Measurements from ENCODE around the gene ADGRE2.
"Not testable (repeated sequence)": the region's sequence is repeated elsewhere in the genome, so short reads cannot be mapped to it uniquely, and the experiment has no call there.

Gene ADGRE2

DNA sequence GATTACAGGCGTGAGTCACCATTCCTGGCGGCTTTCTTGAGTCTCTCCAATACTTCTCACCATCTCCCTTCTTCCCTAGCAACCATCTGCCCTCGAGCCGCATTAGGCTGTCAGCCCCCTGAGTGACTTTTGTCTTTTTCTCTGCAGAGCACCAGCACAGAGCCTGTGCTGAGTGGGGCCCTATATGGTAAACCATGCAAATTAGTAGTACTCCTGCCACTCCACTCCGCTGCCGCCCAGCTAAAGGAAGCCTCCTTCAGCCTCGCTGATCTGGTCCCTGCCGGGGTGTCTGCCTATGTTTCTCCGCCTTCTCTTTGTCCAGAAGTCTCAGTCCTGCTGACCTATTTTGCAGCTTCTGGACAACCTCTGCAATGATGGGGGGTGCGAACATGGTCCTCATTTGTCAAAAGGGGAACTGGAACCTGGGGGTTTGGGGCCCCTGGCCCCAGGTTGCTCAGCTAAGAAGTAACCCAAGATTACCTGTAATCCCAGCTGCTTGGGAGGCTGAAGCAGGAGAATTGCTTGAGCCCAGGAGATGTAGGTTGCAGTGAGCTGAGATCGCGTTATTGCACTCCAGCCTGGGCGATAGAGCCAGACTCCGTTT is 2.4 kb upstream of the ADGRE2 start:
- DNase-seq (ENCODE audit: low read depth in 2 of 3, low spot score in 2 of 3) = not testable (repeated sequence)

DNA sequence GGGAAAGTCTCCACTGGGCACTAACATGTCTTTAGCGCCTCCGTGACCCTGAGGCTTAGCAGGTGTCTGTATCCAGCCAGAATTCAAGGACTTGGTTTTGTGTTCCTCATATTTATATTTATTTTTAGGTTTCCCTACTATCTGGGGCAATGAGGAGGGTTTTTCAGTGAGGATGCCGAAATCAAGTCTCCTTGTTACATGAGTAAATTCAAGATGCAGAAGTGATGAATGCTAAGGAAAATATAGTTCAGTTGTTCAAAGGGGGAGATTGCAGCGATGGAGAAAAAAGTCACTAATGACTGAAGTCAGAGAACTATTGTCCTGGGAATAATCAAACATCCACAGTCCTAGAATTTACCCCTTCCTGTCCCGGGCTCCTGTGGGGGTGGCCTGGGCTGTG is 791 bp upstream of the ADGRE2 start:
- no peak for DNase-seq (ENCODE audit: low read depth in 2 of 3, low spot score in 2 of 3)

DNA sequence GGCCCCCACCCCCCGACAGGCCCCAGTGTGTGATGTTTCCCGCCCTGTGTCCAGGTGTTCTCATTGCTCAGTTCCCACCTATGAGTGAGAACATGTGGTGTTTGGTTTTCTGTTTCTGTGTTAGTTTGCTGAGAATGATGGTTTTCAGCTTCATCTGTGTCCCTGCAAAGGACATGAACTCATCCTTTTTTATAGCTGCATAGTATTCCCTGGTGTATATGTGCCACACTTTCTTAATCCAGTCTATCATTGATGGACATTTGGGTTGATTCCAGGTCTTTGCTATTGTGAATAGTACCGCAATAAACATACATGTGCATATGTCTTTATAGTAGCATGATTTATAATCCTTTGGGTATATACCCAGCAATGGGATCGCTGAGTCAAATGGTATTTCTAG is 715 bp downstream of the ADGRE2 start:
- not testable (repeated sequence) for DNase-seq (ENCODE audit: low read depth in 2 of 3, low spot score in 2 of 3)

DNA sequence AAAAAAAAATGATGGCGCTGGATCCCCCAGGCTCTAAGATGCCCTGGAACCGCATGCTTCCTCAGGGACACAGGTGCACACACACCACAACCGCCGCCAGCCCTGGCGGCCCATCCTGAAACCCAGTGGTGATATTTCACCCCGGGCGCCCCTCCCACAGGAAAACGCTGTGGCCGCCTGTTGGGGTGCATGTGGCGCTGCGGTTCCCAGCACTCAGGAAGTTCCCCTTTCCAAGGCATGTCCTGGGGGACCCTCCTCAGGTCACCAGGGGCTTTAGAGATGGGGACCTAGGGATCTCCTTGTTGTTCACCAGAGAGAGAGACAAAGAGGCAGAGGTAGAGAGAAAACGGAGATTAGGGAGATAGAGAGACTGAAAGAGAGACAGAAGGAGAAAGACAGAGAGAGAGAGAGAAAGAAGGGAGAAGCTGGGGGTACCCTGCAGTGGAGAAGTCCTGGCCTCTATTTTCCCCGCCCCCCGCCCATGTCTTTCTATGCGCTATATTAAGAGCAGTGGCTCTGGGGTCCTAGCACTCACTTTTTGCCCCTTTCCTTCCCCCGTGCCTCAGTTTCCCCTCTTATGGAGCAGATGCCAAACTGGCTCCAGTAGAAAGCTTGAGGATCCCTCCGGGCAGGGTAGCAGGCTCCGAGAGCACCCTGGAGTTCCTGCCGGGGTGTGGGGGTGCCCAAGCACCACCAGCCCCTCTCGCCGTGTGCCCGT is 2.3 kb downstream of the ADGRE2 start:
- no peak for DNase-seq (ENCODE audit: low read depth in 2 of 3, low spot score in 2 of 3)

DNA sequence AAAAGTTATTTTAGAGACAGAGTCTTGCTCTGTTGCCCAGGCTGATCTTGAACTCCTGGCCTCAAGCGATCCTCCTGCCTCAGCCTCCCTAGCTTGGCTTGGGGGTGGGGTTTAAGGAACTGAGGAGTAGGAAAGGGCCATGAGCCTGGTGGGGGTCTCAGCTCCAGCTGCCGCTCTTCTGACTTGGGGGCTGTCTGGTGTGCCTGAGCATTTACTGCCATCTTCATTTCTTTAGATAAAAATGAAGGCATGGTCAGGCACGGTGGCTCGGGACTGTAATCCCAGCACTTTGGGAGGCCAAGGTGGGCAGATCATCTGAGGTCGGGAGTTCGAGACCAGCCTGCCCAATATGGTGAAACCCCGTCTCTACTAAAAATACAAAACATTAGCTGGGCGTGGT is 3.0 kb downstream of the ADGRE2 start:
- not testable (repeated sequence) for DNase-seq (ENCODE audit: low read depth in 2 of 3, low spot score in 2 of 3)

DNA sequence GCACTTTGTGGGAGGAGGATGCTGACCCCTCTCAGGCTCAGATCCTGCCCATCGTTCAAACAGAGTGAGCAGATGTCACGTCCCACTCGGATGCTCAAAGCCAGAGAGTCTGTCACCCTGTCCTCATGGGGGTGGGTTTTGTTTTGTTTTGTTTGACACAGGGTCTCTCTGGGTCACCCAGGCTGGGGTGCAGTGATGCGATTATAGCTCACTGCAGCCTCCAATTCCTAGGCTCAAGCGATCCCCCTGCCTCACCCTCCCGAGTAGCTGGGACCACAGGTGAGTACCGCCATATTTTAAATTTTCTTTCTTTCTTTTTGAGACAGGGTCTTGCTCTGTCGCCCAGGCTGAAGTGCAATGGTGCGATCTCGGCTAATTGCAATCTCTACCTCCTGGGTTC is 4.0 kb downstream of the ADGRE2 start:
- DNase-seq (ENCODE audit: low read depth in 2 of 3, low spot score in 2 of 3) = no peak

DNA sequence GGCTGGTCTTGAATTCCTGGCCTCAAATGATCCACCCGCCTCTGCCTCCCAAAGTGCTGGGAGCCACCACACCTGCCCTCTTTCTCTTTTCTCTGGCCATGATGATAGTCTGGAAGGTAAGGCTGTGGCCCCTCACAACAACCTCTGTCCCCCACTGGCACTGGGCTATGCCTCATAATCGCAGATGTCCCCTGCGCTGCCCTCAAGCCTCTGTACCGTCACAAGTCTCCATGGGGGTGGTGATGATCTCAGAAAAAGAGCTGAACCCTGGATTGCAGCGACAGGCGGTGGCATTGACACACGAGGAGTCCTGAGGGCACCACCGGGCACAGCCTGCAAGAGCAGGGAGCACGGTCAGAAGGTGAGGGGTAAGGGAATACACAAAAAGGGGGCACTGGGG is 4.6 kb downstream of the ADGRE2 start:
- not testable (repeated sequence) for DNase-seq (ENCODE audit: low read depth in 2 of 3, low spot score in 2 of 3)

DNA sequence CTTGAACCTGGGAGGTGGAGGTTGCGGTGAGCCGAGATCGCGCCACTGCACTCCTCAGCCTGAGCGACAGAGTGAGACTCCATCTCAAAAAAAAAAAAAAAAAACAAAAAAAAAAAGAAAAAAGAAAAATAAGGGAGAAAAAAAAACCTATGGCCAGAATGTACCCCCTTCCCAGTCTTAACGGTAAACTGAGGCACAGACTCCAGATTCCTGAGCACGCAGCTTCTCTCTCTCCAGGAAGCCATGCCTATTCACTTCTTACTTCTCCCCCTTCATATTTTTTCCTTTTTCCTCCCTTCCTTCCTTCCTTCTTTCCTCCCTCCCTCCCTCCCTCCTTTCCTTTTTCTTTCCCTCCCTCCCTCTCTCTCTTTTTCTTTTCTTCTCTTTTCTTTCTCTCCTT is 5.4 kb downstream of the ADGRE2 start:
- DNase-seq (ENCODE audit: low read depth in 2 of 3, low spot score in 2 of 3) = no peak

DNA sequence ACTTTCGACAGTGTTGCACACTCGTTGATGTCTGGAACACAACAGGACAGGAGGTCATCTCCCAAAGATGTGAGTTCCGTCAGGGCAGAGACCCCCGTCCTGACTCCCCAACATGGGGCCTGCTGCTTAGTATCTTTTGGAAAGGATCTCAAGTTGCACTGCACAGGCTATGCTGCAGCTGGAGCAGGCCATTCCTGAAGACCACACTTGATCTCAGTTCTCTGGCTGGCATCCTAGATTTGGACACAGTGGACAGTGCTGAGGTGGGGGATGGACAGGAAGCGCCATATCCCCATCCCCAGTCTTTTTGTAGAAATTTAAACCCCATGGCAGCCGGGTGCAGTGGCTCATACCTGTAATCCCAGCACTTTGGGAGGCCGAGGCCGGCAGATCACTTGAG is 5.9 kb downstream of the ADGRE2 start:
- no peak for DNase-seq (ENCODE audit: low read depth in 2 of 3, low spot score in 2 of 3)

DNA sequence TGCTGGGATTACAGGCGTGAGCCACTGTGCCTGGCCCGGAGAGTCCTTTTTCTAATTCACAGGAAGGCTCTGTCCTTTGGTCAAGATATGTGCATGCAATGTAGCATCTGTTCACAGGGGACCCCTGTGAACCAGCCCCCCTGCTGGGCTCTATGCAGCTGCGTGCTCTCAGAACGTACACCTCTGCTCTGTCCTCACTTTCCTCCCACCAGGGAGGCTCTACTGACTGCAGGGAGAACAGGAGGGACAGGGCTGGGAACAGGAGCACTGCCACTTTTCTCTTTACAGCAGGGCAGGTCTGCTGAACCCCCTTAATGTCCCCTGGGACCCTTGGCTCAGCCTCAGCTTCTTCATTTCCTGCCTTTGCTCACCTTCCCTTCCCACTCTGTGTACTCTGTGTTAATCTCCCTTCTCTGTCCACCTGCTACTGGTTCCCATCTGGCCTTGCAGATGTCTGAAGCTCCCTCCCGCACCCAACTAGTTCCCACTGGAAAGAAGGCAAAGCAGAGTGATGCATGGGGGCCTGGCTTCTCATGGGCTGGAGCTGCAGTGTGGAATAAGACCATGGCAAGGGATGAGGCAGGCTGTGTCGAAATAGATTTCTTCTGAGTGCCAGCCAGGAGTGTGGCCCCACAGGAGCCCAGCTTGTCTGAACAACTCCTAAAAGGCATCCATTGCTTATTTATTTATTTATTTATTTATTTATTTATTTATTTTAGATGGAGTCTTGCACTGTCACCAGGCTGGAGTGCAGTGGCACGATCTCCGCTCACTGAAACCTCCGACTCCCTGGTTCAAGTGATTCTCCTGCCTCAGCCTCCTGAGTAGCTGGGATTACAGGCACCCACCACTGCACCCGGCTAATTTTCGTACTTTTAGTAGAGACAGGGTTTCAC is 7.2 kb downstream of the ADGRE2 start:
- DNase-seq (ENCODE audit: low read depth in 2 of 3, low spot score in 2 of 3) = no peak

DNA sequence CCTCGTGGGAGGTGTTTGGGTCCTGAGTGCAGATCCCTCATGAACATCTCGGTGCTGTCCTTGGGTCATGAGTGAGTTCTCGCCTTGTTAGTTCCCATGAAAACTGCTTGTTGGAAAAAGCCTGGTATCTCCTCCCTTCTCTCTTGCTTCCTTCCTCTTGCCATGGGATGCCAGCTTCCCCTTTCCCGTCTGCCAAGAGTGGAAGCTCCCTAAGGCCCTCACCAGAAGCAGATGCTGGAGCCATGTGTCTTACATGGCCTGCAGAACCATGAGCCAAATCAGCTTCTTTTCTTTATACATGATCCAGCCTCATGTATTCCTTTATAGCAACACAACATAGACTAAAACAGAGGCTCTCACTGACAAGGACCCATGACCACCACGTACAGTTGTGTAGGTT is 8.2 kb downstream of the ADGRE2 start:
- no peak for DNase-seq (ENCODE audit: low read depth in 2 of 3, low spot score in 2 of 3)

DNA sequence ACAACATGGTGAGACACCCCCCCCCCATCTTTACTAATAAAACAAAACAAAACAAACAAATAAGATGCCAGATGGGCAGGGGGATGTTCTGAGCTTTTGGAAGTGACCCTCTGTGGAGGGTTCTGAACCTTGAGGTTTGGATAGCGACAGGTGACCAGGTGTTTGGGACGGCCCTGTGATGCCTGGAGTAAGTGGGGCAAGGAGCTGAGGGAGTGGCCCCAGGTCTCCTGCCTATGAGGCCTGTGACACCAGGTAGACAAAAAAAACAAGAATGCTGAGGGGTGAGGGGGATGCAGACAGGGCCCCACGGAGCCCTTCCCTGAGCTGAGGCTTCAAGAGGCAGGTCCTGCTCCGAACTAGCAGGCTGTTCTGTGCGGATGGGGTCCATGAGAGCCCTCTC is 9.2 kb downstream of the ADGRE2 start:
- DNase-seq (ENCODE audit: low read depth in 2 of 3, low spot score in 2 of 3) = no peak

DNA sequence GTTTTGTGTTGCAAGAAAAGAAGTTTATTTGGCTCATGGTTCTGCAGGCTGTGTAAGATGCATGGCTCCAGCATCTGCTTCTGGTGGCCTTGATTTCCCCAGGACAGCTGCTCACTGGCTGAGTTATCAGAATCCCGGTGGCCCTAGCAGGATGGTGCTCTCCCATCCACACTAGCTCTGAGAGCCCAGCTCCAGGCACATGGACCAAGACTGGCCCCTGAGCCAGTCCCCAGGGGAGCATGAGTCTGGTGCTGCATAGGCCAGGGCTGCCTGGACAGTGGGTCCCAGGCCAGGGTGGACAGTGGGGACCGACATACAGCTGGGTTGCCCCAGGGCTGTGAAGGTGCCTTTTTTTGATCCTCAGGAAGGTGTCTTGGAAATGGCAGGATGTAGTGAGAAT is 10.4 kb downstream of the ADGRE2 start:
- DNase-seq (ENCODE audit: low read depth in 2 of 3, low spot score in 2 of 3) = no peak

DNA sequence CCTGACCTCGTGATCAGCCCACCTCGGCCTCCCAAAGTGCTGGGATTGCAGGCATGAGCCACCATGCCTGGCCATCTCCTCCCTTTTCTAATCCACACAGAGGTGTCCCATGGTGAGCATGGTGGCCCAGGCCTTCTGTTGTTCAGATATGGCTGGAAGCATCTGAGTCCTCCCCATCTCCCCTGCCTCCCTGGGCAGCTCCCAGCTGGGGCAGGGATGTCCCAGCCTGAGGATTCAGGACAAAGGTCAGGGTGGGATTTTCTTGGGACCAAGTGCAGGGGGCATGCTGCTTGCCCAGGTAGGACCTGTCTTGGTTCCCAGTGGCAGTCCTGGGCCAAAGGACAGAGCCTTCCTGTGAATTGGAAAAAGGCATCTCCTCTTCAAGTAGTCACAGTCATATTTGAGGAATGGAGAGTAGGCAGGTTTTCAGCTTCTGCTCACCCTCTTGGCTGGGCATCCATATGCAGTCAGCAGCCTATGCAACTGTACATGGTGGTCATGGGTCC is 10.8 kb downstream of the ADGRE2 start:
- no peak for DNase-seq (ENCODE audit: low read depth in 2 of 3, low spot score in 2 of 3)

DNA sequence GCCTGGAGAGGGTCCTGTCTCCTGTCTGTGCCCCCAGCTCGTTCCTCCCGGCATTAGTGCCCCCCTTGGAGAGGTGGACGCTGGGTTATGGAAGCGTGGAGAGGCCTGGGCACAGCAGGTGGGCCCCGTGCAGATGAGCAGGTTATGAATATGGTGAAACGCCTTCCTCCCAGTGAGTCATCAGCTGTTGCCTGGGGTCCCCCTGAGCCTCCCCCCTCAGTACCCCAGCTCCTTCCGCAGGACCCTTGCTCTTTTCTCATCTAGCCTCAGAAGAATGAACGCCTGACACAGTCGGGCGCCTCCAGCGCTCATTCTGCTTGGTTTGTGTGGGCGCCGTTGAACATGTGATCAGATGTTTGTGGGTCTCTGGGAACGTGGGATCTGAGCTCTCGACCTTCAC is 12.5 kb downstream of the ADGRE2 start:
- not testable (repeated sequence) for DNase-seq (ENCODE audit: low read depth in 2 of 3, low spot score in 2 of 3)

DNA sequence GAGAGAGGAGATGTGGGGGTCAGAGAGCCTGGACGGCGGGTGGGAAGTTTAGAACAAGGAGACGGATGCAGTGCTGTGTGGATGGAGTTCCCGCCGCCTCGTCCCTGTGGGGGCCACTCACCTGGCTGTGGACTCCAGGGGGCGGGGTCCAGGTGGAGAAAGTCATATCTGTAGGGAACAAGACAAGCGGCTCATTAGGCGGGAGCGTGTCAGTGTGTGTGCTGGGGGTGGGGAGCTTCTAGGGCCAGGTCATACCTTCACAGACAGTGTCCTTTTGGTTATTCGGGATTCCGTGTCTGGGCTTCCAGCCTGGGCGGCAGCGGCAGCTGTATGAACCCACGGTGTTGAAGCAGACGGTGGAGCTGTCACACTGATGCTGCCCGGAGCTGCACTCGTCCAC is 13.0 kb downstream of the ADGRE2 start:
- DNase-seq (ENCODE audit: low read depth in 2 of 3, low spot score in 2 of 3) = not testable (repeated sequence)

DNA sequence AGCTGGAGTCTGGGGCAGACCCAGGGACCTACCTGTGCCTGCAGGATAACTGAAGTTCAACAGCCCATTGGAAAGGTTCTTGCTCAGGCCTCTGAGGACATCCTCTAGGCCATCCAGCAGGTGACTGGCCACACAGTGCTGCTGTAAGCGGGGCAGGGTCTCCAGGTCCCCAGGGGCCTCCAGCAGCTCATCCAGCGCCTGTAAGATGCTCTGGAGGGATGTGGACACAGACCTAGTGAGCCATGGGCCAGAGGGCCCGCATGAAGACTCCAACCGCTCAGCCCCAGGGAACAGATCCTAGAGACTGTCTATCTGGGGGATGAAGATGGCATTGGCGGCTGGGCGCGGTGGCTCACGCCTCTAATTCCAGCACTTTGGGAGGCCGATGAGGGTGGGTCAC is 14.0 kb downstream of the ADGRE2 start:
- no peak for DNase-seq (ENCODE audit: low read depth in 2 of 3, low spot score in 2 of 3)

DNA sequence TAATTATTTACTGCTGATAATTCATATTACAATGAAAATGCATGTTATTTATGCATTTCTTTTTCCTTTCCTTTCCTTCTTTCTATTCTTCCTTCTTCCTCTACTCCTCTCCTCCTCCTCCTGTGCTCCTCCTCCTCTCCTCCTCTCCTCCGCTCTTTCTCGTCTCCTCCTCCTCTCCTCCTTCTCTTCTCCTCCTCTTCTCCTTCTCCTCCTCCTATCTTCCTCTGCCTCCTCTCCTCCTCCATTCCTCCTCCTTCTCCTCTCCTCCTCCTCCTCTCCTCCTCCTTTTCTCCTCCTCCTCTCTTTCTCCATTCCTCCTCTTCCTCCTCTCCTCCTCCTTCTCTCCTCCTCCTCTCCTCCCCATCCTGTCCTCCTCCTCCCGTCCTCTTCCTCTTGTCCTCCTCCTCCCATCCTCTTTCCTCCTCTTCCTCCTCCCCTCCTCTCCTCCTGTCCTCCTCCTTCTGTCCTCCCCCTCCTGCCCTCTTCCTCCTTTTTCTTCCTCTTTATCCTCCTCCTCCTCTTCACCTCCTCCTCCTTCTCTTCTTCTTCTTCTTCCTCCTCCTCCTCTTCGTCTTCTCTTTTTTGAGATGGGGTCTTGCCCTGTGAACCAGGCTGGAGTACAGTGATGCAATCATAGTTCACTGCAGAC is 14.7 kb downstream of the ADGRE2 start:
- DNase-seq (ENCODE audit: low read depth in 2 of 3, low spot score in 2 of 3) = no peak

DNA sequence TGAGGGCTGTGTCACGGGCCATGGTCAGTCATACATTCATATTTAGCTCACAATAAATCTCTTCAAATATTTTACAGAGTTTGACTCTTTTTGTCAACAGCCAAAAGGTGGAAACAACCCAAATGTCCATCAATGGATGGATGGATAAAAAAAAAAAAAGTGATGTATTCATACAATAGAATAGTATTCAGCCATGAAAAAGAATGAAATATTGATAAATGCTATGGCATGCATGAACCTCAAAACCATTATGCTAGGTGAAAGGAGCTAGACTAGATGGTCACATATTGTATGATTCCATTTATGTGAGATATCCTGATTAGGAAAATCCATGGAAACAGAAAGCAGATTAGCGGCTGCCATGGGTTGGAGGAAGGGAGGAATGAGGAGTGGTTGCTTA is 16.2 kb downstream of the ADGRE2 start:
- no peak for DNase-seq (ENCODE audit: low read depth in 2 of 3, low spot score in 2 of 3)

DNA sequence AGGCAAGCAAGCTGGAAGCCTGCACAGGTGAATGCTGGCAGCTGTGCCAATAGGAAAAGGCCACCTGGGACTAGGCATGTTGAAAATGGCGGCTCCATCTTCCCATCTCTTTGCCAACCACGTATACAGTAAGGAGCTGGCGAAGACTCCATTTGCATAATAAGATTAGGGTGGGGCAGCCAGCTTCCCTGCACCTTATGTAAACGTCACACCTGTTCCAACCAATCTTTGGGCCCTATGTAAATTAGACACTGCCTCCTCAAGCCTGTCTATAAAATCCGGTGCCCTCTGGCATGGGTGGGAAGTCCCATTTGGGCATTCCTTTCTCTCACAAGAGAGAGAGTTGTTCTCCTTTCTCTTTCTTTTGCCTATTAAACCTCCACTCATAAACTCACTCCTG is 16.8 kb downstream of the ADGRE2 start:
- DNase-seq (ENCODE audit: low read depth in 2 of 3, low spot score in 2 of 3) = no peak

DNA sequence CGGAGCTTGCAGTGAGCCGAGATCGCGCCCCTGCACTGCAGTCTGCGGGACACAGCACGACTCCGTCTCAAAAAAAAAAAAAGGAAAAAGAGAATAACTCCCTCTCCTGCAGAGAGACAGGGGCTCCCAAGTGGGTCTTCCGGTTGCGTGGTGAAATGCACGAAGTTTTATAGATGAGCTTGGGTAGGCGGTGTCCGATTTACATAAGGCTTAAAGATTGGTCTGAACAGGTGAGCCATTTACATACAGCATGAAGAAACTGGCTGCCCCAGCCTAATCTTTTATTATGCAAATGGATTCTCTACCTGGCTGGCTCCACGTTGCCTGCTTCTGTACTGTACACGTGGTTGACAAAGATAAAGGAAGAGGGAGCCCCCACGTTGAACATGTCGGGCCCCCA is 19.5 kb downstream of the ADGRE2 start:
- no peak for DNase-seq (ENCODE audit: low read depth in 2 of 3, low spot score in 2 of 3)
